ENCODE measurements around the gene MBL2. TPM values are rescaled to one million over a fixed set of nuclear protein-coding genes. Genes with fewer than 3 reads are reported as not detected.

Gene MBL2
- total RNA-seq, 1 donor from 2014 or later, result not detected

GRCh38 chr10:52771534-52772445 lies 794 bp downstream of the MBL2 start:
- no peak for DNase-seq

GRCh38 chr10:52770904-52771303 lies 1.7 kb downstream of the MBL2 start:
- DNase-seq, result no peak
- intact Hi-C loops (cut with micrococcal nuclease), result no loop called here

More at GRCh38 chr10:52771534-52772445, 794 bp downstream of the MBL2 start:
- intact Hi-C loops (cut with micrococcal nuclease), result no loop called here
- Histone ChIP-seq H3K27ac (replicated peaks) (no peak overlapping the region), H3K27me3 (ENCODE audit: low read depth) (no peaks in the 10 kb centered on the region), H3K4me1 (no peaks in the 10 kb centered on the region), H3K36me3 (no peaks in the 10 kb centered on the region), H3K4me3 (no peak overlapping the region), H3K9me3 (replicated peaks) (no peaks in the 10 kb centered on the region)
- TF ChIP-seq, protein P1, sequence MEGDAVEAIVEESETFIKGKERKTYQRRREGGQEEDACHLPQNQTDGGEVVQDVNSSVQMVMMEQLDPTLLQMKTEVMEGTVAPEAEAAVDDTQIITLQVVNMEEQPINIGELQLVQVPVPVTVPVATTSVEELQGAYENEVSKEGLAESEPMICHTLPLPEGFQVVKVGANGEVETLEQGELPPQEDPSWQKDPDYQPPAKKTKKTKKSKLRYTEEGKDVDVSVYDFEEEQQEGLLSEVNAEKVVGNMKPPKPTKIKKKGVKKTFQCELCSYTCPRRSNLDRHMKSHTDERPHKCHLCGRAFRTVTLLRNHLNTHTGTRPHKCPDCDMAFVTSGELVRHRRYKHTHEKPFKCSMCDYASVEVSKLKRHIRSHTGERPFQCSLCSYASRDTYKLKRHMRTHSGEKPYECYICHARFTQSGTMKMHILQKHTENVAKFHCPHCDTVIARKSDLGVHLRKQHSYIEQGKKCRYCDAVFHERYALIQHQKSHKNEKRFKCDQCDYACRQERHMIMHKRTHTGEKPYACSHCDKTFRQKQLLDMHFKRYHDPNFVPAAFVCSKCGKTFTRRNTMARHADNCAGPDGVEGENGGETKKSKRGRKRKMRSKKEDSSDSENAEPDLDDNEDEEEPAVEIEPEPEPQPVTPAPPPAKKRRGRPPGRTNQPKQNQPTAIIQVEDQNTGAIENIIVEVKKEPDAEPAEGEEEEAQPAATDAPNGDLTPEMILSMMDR (IDR thresholded peaks at IDR 0.05; ENCODE audit: borderline replicate concordance), result no peak

GRCh38 chr10:52769966-52770365 lies 2.6 kb downstream of the MBL2 start:
- Histone ChIP-seq H3K27ac (replicated peaks) (no peak overlapping the region), H3K27me3 (ENCODE audit: low read depth) (no peaks in the 10 kb centered on the region), H3K9me3 (replicated peaks) (no peaks in the 10 kb centered on the region), H3K36me3 (no peaks in the 10 kb centered on the region), H3K4me1 (no peaks in the 10 kb centered on the region), H3K4me3 (no peak overlapping the region)
- no peak for DNase-seq
- intact Hi-C loops (cut with micrococcal nuclease), result no loop called here
- TF ChIP-seq, protein P1 (IDR thresholded peaks at IDR 0.05; ENCODE audit: borderline replicate concordance), result no peak

More at GRCh38 chr10:52770904-52771303, 1.7 kb downstream of the MBL2 start:
- no peak overlapping the region for H3K4me3 ChIP-seq
- TF ChIP-seq, protein P1 (IDR thresholded peaks at IDR 0.05; ENCODE audit: borderline replicate concordance), result no peak
- no peak overlapping the region for H3K27ac ChIP-seq (replicated peaks)
- no peaks in the 10 kb centered on the region for H3K27me3 ChIP-seq (ENCODE audit: low read depth)
- no peaks in the 10 kb centered on the region for H3K36me3 ChIP-seq
- H3K9me3 ChIP-seq (replicated peaks), result no peaks in the 10 kb centered on the region
- H3K4me1 ChIP-seq, result no peaks in the 10 kb centered on the region

- intact Hi-C loops (cut with micrococcal nuclease), result no loop called here
- Histone ChIP-seq H3K36me3 (no peaks in the 10 kb centered on the region), H3K9me3 (replicated peaks) (no peaks in the 10 kb centered on the region), H3K4me1 (no peaks in the 10 kb centered on the region), H3K4me3 (no peak overlapping the region), H3K27ac (replicated peaks) (no peak overlapping the region), H3K27me3 (ENCODE audit: low read depth) (no peaks in the 10 kb centered on the region)
- TF ChIP-seq, protein P1 (IDR thresholded peaks at IDR 0.05; ENCODE audit: borderline replicate concordance), result no peak
- no peak for DNase-seq
These were observed 4.5 kb downstream of the MBL2 start for GRCh38 chr10:52768001-52768532.

- no peak for DNase-seq
- Histone ChIP-seq H3K27ac (replicated peaks) (no peak overlapping the region), H3K4me1 (no peaks in the 10 kb centered on the region), H3K27me3 (ENCODE audit: low read depth) (no peaks in the 10 kb centered on the region), H3K36me3 (no peaks in the 10 kb centered on the region), H3K9me3 (replicated peaks) (no peaks in the 10 kb centered on the region), H3K4me3 (no peak overlapping the region)
- intact Hi-C loops (cut with micrococcal nuclease), result no loop called here
- TF ChIP-seq, protein P1 (IDR thresholded peaks at IDR 0.05; ENCODE audit: borderline replicate concordance), result no peak
These were observed 10.5 kb downstream of the MBL2 start for GRCh38 chr10:52762088-52762487.

All from left ventricle myocardium inferior (tissue), 1 donor.